Right renal pelvis (tissue), 4 donors: ENCODE data around the gene DAB1. TPM values are rescaled to one million over a fixed set of nuclear protein-coding genes. Genes with fewer than 3 reads are reported as not detected.

Experiments used
- DNase-seq, 4 donors: peaks; one replicate each; pipeline ENCODE4 v3.0.0-alpha.2; 2013; ENCODE audit warnings: low read depth in 4 of 4, low spot score in 3 of 4, missing footprints in 1 of 4
- polyA plus RNA-seq, 4 donors: library from polyadenylated mRNA; unstranded; fragments of 120-200 nt; gene quantifications; one replicate each; pipeline ENCODE4 v1.2.1, GENCODE V29; 2013; ENCODE audit not compliant: insufficient read length in 4 of 4

The DAB1 gene
- polyA plus RNA-seq = 1 to 10 TPM; 6.3 to 9.1 (median 7.4) TPM

DNA sequence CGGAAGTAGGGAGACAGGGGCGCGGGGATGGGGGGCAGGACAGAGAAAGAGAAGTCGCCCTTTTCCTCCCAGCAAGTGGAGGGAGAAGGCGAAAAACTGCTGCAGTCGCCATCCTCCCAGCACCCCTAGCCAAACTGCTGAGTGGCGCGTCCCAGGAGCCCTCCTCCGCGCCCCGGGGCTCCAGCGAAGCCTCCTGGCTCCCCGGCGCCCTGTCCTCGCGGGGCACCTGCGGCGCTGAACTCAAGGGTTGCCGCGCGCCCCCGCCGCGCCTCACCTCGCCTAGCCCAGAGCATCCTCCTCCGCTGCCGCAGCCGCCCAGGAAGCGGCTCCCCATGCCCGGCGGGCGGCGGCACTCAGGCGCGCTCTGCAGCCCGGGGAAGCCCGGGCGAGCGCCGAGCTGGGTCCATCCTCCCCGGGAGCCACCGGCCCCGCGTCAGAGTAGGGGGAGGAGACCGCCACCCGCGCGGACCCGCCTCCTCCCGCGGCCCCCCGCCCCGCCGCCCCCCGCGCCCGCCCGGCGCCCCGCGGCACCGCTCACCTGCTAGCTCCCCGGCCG lies at the start of gene DAB1:
Gene DAB1 (minus strand): TSS at position 405 of the 556 bp plus-strand sequence. CDS start 133,030 bp downstream, outside the sequence.
- peak in 1 of 4 donors; percentile 15 for DNase-seq

DNA sequence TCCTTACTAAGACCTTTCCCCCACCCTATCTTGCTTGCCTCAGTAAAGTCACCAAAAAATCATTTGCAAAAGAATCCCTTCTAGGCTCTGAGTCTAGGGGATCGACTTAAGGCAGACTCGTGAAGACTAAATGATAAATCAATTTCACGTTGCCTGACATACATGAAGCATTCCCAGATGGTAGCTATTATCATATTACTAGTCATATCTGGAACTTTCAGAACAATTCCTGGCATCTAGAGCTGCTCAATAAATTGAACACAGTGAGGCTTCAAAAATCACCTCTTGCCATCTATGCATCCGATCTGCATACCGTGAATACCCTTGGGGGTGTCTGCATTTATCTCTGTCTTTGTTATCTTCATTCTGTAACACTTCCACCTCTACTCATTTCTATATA lies 49.6 kb upstream of the DAB1 start:
- no peak for DNase-seq

DNA sequence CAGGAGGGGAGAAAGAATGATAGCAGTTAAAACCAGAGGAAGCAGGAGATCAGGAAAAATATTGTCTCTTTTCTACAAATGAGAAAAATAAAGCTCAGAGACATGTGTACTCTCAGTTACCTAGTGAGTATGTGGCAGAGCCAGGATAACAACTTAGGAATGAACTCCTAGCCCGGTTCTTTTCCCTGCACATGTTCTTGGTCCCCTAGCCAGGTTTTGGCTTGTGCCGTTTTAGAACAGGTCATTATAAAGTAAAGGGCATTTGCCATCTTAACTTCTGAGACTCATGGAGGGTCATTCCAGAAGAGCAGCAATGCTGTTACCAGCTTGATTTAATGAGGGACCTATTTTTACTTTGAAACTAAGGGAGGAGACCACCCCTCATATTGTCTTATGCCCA lies 48.1 kb upstream of the DAB1 start:
- no peak for DNase-seq

DNA sequence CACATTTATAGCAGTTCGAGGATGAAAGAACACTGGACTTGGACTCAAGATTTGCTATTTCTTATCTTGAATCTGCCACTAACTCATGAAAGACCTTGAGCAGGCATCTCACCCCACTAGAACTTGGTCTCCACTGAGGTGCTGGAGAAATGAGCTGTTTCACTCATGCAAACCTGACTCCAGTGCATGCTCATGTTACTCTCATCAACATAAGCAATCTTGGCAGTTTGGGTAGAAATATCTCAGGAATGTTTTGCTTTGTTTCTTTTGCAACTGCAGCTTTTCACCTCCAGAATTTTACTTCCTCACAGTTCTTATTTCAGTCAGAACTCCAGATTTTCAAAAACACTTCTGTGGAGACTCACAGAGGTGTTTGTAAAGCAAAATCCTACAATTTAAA lies 46.2 kb upstream of the DAB1 start:
- no peak for DNase-seq

DNA sequence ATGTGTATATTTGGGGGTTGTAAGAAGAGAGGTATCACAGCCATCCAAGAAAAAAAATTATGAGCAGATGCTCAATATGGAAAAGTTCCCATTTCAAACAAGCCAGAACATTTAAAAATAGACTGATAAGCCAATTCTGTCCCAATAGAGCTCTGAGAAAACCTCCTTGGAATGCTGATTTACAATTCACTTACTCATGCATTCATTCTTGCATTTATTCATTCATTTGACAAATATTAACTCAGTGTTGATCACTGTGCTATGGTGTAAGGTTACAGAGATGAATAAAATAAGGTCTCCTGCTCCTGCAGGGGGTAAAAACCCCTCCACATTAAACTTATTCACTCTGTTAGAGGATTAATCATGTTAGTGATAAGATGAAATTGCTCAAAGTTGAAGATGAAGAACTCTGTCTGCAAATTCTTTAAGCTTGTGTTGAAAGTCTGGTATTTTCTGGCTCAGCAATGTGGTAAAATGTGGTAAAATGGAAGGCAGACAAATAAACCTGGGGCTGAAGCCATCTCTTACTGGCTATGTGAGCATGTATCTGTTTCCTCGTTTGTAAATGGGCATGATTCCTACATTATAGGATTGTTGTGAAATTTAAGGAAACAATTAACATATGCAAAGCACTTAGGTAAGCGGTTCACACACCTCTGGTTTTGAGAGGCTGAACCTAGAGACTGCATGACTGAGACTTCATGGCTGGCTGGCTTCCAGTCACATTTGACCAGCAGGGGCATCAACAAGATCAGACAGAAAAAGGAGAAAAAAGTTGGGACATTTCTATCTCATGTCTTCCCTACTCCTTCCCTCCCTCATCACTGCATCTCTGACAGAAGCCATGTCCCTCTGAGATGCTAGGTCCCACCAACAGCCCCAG lies 45.0 kb upstream of the DAB1 start:
- DNase-seq = no peak

DNA sequence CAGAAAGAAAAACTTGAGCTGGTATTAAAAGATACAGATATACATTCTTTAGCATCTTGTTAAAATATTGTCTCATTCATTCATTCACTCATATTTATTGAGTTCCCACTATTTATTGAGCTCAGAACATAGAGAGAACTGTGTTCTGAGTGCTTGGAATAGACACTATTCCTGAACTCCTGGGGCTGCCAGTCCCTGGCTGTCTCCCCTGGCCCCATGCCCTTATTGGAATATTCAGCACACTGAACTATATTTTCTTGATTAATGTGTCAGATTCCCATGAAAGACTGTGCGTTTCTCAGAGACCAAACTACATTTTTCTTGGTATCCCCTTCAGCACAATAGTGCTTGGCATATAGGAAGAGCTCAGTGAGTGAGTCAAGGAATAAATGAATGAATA lies 44.0 kb upstream of the DAB1 start:
- DNase-seq = no peak

DNA sequence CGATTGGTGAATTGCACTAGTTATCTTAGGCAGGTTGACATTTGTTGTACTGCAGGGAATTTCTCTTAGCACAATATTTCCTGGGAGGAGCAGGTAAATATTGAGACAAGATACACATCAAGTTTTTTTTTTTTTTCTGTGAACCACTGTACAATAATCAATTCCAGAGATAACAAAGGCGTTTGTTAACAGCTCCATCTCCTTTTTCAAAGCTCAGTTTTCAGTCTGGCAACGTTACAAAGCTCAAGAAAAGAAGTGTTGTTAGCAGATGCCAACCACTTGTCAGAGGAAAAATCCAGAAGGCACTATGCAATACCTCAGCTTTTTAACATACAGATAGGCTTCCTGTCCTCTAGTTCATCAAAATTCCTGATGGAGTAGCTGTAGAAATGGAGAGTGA lies 40.9 kb upstream of the DAB1 start:
- no peak for DNase-seq

DNA sequence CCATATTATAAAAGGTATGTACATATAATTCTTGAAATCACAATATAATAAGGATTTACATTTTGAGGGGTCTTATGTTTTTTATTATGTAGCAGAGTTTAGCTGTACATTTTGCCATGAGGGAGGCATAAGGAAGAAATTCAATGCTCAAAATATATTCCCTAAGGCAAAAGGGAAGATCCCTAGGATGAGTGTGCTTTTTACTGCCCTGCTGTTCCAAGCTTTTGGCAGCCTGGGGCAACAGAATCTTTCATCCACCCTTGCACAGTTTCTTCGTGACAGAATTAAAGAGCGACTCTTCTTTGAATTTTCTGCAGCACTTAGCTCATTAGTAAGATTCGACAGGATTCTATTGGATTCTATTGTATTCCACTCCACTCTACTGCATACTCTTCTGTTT lies 39.5 kb upstream of the DAB1 start:
- DNase-seq = no peak

DNA sequence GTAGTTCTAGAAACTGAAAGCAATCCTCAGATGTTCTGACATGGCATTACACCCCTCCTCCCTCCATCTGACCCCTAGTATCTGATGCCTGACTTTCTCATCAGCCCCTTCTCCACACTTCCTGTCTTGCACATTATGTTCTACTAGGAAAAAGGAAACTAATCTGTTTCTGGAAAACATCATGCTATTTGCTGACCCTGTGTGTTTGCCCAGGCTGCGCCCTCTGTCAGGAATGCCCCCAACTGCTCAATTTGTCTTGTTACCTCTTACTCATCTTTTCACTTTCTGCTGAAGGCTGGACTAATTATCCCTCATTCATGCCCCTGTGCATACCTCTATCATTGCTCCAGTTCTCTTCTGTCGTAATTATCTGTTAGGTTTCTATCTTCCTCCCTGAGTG lies 37.5 kb upstream of the DAB1 start:
- DNase-seq = no peak

DNA sequence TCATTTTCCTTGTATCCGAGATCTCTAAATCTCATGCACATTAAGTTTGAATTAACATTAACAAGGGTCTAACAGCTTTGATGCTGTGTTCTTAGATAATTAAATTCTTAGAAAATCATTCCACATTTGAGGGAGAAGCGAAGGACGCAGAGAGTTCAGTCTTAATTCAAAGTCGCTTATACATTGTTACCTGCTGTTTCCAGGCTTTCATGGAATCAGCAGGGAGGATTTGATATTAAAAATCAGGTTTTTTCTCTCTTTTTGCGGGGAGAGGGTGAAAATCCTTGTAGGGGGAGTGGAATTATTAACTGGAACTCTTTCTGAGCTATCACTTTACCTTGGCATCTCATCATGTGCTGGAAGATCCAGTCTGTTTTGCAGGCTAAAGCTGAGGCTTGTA lies 27.7 kb upstream of the DAB1 start:
- no peak for DNase-seq

DNA sequence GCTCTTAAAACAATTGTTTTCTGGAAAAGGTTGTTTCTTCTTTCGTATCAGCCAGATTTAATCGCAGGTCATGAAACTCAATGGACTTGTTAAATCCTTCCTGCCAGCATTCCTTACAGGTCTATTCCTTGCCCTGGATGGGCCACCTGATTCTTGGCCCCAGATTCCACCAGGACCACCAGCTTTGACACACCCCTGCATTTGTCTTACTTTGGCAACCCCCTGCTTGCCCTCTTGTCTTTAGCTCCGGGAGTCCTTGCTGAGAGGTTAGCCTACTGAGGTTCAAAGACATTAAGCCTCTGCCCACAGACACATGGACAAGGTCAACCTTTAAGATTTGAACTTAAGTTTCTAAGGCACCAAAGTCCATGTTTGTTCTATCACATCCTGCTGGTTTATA lies 27.1 kb upstream of the DAB1 start:
- no peak for DNase-seq

DNA sequence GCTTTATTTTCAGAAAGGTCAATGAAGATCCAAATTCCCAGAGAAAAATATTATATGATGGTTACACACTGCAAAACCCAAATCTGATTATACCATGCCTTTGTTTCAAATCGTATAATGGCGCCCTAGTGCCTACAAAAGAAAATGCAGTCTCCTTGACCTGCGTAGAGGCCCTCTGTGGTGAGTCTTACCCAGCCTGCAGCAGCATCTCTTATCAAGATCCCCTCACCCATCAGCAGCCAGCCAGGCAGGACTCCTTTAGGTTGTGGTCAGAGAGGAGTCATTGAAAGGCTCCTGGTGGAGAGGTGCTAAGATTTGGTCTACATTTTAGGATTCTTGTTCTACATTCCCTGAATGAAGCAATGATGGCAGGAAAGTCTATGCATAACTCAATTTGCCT lies 23.7 kb upstream of the DAB1 start:
- no peak for DNase-seq

DNA sequence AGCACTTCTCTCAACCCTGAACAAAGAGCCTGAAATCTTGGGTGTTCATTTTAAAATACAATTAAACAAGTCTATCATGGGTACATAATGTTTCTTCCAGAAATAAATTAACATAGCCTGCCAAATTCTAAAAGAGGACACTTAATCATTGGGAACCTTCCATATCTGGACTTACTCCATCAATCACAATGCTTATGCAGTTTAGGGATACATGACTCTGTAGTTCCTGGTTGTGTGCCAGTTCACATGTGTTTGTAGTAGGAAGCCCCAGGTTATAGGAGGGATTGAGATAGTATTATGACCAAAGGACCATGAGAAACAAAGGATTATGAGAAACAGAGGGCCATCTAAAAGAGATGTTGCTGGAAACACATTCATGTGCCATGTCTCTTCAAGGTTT lies 19.1 kb upstream of the DAB1 start:
- DNase-seq = no peak

DNA sequence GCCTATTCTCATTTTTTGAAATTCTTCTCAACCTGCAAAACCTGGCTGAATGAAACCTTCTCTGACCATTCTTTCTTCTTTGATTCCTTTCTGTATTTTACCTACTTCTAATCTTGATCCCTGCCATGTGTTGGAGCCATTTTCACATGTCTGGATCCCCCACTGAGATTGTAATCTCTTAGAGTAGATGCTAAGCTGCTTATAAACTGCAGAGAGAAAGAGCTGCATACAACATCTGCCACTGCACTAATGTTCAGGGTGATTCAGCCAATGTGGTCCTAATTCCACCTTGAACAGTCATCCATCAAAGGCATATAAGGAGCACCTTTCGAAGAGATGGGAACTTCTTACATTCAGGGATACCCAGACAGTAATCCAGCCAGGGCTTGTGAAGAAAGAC lies 16.2 kb upstream of the DAB1 start:
- no peak for DNase-seq

DNA sequence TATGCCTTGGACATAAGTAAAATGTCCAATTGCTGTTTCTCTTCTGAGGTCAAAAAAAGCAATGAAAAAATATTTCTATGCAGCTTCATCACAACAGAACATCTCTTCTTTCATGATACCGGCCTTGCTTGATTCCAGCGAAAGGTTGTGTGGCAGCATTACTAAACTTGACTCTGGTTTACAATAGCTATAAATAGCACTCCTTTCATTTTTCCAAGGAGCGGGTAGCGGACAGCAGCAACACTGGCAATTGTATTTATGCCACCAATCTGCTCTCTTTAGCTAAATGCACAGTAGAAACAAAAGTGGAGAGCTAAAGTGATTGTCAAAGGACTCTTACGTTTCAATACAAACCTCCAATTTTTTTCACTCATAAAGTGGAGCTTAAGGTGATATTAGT lies 7.5 kb upstream of the DAB1 start:
- no peak for DNase-seq

DNA sequence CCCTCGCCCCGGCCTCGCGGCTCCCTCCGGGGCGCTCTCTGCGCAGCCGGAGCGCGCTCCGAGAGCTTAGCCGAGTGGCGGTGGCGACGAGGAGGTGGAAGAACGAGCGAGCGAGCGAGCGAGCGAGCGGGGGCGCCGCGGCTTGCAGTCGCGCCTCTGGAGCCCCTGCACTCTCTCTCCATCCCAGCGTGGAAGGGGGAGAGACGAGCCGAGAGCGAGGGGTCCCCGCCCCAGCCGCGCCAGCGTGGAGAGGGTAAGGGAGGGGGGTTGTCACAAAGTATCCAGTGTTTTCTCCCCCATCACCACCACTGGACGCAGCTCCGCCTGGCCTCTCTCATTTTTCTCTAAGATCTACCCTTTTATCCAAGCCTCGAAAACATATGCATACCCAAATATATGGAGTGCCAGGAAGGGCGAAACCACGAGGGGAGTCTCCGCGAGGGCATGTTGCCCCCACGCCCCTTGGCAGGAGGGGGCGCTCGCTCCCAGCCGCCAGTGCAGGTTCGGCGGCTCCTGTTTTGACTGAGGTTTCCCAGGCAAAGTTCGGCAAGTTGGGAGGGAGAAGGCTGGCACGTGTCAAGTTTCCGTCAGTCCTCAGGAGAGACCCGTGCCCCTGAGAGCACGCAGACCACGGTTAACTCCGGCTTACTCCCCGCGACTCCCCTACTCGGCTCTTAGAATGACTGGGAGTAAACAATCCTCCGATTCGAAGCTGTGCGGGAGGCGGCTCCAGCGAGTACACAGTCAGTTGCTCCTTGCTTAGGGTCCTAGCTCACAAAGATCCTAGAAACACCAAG lies 569 bp upstream of the DAB1 start:
- DNase-seq = peak in 2 of 4 donors; percentile 41 to 42

DNA sequence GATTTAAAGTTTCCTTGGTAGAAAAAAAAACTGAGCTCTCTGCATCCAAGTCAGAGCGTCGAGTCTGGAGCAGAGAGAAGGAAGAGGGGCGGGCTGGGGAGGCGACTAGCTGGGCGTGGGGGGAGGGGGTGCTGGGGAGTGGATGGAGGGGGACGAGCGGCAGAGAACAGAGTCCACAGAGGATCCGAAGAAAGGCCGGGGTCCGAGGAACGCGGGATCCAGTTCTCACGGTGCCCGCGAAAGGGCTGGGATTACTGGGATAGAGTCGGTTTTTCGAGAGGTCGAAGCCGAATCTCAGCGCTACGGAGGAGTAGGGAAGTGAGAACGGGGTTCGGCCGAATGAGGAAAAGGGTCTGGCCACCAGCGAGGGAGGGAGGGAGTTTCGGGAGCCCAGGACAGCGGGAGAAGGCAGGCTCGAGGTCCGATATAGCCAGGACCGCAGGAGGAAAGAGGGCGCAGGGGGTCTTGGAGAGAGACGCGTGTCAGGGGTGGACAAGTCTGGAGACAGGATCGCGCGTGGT lies 665 bp downstream of the DAB1 start:
- peak in 1 of 4 donors; percentile 13 for DNase-seq

DNA sequence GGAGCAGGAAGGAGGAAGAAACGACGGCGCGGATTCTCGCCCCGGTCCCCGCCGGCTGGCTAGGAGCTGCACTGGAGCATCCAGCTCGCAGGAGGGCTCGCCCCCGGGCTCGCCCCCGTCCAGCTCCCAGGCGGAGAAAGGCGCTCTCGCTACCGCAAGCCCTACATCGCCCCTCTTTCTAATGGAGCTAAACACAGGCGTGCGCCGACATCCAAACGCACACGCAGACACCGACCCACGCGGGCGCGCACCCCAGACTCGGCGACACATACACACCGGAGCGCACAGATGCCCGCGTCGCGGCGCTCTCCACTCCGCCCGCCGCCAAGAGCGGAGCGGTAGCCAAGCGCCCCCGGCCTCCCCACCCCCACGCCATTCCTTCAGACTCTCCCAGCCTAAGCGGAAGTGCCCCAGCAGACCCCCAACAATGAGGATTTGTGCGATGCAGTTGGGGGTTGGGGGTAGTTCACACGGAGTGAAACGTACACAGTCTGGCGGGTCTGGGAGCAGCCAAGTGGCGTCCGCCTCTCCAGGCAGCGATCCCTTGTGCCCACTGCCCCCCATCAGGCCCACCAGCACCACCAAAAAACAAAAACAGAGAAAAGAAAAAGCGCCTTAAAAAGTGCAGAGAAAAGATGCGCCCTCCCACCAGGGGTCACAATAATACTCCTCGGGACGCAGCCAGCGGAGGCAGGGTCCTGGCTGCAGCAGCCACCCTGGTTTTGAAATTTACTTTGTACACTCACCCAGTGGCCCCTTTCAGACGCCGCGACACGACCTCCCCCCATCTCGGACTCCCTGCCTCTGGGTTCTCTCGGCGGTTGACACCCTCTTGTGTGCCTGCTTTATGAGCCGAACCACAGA lies 1.4 kb downstream of the DAB1 start:
- DNase-seq = peak in 1 of 4 donors; percentile 29

DNA sequence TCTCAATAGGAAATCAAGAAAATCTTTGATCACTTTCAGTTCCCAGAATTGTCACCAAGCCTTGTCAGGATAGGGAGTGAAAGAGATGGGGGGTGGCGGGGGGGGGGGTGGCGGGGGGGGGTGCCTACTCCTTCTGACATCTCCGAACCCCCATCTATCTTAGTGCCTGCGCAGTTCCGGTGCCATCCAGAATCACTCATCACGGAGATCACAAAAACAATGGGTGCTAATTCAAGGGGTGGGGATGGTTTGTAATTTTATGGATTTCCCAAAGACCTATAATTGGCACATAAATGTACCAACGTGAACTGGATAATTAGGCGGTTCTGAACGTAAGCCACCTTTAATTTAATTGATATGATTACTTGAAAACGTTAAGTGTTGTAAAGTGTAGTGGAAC lies 2.1 kb downstream of the DAB1 start:
- no peak for DNase-seq
